Skeletal muscle satellite cell (primary cell): Measurements from ENCODE around the gene CCDC89.
"Not testable (repeated sequence)": the region's sequence is repeated elsewhere in the genome, so short reads cannot be mapped to it uniquely, and the experiment has no call there.

Experiments
- H3K27me3 ChIP-seq: 2 replicates; pipeline ENCODE4 v1.7.0; 2013; ENCODE audit warnings: low read length; ENCODE audit not compliant: control insufficient read depth, insufficient read depth
- H3K36me3 ChIP-seq: 2 replicates; pipeline ENCODE4 v1.7.0; 2013; ENCODE audit warnings: mild to moderate bottlenecking, control low read depth, low read length; ENCODE audit not compliant: insufficient read depth
- H3K4me1 ChIP-seq: 2 replicates; pipeline ENCODE4 v1.7.0; 2013; ENCODE audit warnings: low read length; ENCODE audit not compliant: control insufficient read depth, insufficient read depth
- H3K4me2 ChIP-seq: 2 replicates; pipeline ENCODE4 v1.7.0; 2013; ENCODE audit warnings: mild to moderate bottlenecking, low read length
- H3K4me3 ChIP-seq: 2 replicates; pipeline ENCODE4 v1.7.0; 2013; ENCODE audit warnings: low read length
- H3K9ac ChIP-seq: 2 replicates; pipeline ENCODE4 v1.7.0; 2013; ENCODE audit warnings: mild to moderate bottlenecking, low read depth, low read length, moderate library complexity
- H3K9me3 ChIP-seq: replicated peaks from 2 replicates; pipeline ENCODE4 v1.7.0; 2013; ENCODE audit warnings: mild to moderate bottlenecking, control low read depth, low read length

CCDC89 gene

GRCh38 chr11:85663753-85664614 is 22.0 kb downstream of the CCDC89 start:
- Histone ChIP-seq H3K9ac (peak overlapping the region; percentile 99), H3K36me3 (peaks cover 33% of the 10 kb centered on the region), H3K4me1 (peaks cover 32% of the 10 kb centered on the region), H3K9me3 (no peaks in the 10 kb centered on the region), H3K4me2 (peak overlapping the region; percentile 91), H3K27me3 (no peaks in the 10 kb centered on the region), H3K4me3 (peak overlapping the region; percentile 95)

GRCh38 chr11:85663080-85663752 is 22.8 kb downstream of the CCDC89 start:
- H3K9me3 ChIP-seq: no peaks in the 10 kb centered on the region
- H3K4me1 ChIP-seq: peaks cover 35% of the 10 kb centered on the region
- H3K4me2 ChIP-seq: peak overlapping the region; percentile 91
- peaks cover 41% of the 10 kb centered on the region for H3K36me3 ChIP-seq
- peak overlapping the region; percentile 95 for H3K4me3 ChIP-seq
- H3K27me3 ChIP-seq: no peaks in the 10 kb centered on the region
- H3K9ac ChIP-seq: peak overlapping the region; percentile 99

- Histone ChIP-seq H3K27me3 (no peaks in the 10 kb centered on the region), H3K9ac (peak overlapping the region; percentile 99), H3K36me3 (peaks cover 52% of the 10 kb centered on the region), H3K4me3 (peak overlapping the region; percentile 95), H3K4me1 (peaks cover 35% of the 10 kb centered on the region), H3K4me2 (peak overlapping the region; percentile 91), H3K9me3 (no peaks in the 10 kb centered on the region)
Observed at GRCh38 chr11:85661972-85662664, 23.9 kb downstream of the CCDC89 start.

- peaks cover 67% of the 10 kb centered on the region for H3K36me3 ChIP-seq
- H3K9me3 ChIP-seq: no peaks in the 10 kb centered on the region
- H3K4me1 ChIP-seq: peaks cover 28% of the 10 kb centered on the region
- no peak overlapping the region for H3K4me3 ChIP-seq
- H3K4me2 ChIP-seq: no peak overlapping the region
- H3K27me3 ChIP-seq: no peaks in the 10 kb centered on the region
- H3K9ac ChIP-seq: no peak overlapping the region
Observed at GRCh38 chr11:85658180-85658579, 27.8 kb downstream of the CCDC89 start.

- Histone ChIP-seq H3K36me3 (peaks cover 66% of the 10 kb centered on the region), H3K4me1 (peaks cover 28% of the 10 kb centered on the region), H3K4me3 (no peak overlapping the region), H3K4me2 (no peak overlapping the region), H3K27me3 (no peaks in the 10 kb centered on the region), H3K9ac (no peak overlapping the region), H3K9me3 (no peaks in the 10 kb centered on the region)
Observed at GRCh38 chr11:85656777-85657176, 29.2 kb downstream of the CCDC89 start.

- H3K36me3 ChIP-seq: peaks cover 52% of the 10 kb centered on the region
- H3K27me3 ChIP-seq, H3K9me3 ChIP-seq, H3K9ac ChIP-seq, H3K4me1 ChIP-seq, H3K4me2 ChIP-seq, H3K4me3 ChIP-seq: not testable (repeated sequence)
Observed at GRCh38 chr11:85654343-85654742, 31.7 kb downstream of the CCDC89 start.

GRCh38 chr11:85652786-85653447 is 33.1 kb downstream of the CCDC89 start:
- H3K9ac ChIP-seq: no peak overlapping the region

GRCh38 chr11:85651118-85651517 is 34.9 kb downstream of the CCDC89 start:
- no peaks in the 10 kb centered on the region for H3K9me3 ChIP-seq
- no peak overlapping the region for H3K9ac ChIP-seq
- H3K4me2 ChIP-seq: no peak overlapping the region
- H3K4me1 ChIP-seq: peaks cover 11% of the 10 kb centered on the region
- peaks cover 20% of the 10 kb centered on the region for H3K36me3 ChIP-seq
- no peak overlapping the region for H3K4me3 ChIP-seq
- H3K27me3 ChIP-seq: no peaks in the 10 kb centered on the region

More at GRCh38 chr11:85652786-85653447, 33.1 kb downstream of the CCDC89 start:
- H3K9me3 ChIP-seq: no peaks in the 10 kb centered on the region
- H3K4me3 ChIP-seq: no peak overlapping the region
- H3K4me2 ChIP-seq: no peak overlapping the region
- peaks cover 38% of the 10 kb centered on the region for H3K36me3 ChIP-seq
- no peaks in the 10 kb centered on the region for H3K27me3 ChIP-seq
- H3K4me1 ChIP-seq: peaks cover 6% of the 10 kb centered on the region

- no peaks in the 10 kb centered on the region for H3K9me3 ChIP-seq
- H3K4me2 ChIP-seq: peak within 1 kb of the TSS; percentile 86
- peaks cover 9% of the 10 kb centered on the region for H3K27me3 ChIP-seq
- peak within 1 kb of the TSS; percentile 87 for H3K9ac ChIP-seq
- peaks cover 3% of the 10 kb centered on the region for H3K36me3 ChIP-seq
- H3K4me1 ChIP-seq: peaks cover 11% of the 10 kb centered on the region
- peak within 1 kb of the TSS; percentile 85 for H3K4me3 ChIP-seq
Observed at GRCh38 chr11:85647604-85648299, 38.2 kb downstream of the CCDC89 start, which contains the start of gene TMEM126A. TMEM126A (plus strand) TSS chr11:85647967; CDS start chr11:85650256, 2,289 bp downstream.

- Histone ChIP-seq H3K4me3 (peak overlapping the region; percentile 85), H3K36me3 (peaks cover 3% of the 10 kb centered on the region), H3K4me1 (peaks cover 11% of the 10 kb centered on the region)
Observed at GRCh38 chr11:85647078-85647477, 38.9 kb downstream of the CCDC89 start.

More at GRCh38 chr11:85647078-85647477, 38.9 kb downstream of the CCDC89 start:
- H3K4me2 ChIP-seq: peak overlapping the region; percentile 86
- H3K9ac ChIP-seq: peak overlapping the region; percentile 87
- H3K9me3 ChIP-seq: no peaks in the 10 kb centered on the region
- H3K27me3 ChIP-seq: peaks cover 13% of the 10 kb centered on the region
